GM12891 (cell line): ENCODE results near the gene APCDD1.

Experiments
- POLR2A ChIP-seq: IDR thresholded peaks from 2 replicates; pipeline ENCODE4 v1.6.1; 2011; ENCODE audit warnings: low read depth, low read length, control low read depth
- POLR2AphosphoS5 ChIP-seq: IDR thresholded peaks from 2 replicates; pipeline ENCODE4 v1.6.1; 2011; ENCODE audit warnings: low read depth, low read length, control low read depth
- SPI1 ChIP-seq: IDR thresholded peaks from 2 replicates; pipeline ENCODE4 v1.6.1; 2011; ENCODE audit warnings: low read depth, low read length, control low read depth
- TAF1 ChIP-seq: IDR thresholded peaks from 2 replicates; pipeline ENCODE4 v1.6.1; 2011; ENCODE audit warnings: low read depth, low read length, control low read depth

- TF ChIP-seq POLR2A = no peak
- no peak for TF ChIP-seq POLR2AphosphoS5
- no peak for TF ChIP-seq SPI1
- no peak for TF ChIP-seq TAF1
Measured at GRCh38 chr18:10485475-10485874, 31.0 kb downstream of the APCDD1 start.
